Keratinocyte (primary cell): ENCODE data around the gene SRSF8. TPM values are rescaled to one million over a fixed set of nuclear protein-coding genes. Genes with fewer than 3 reads are reported as not detected.

Source experiments
- DNase-seq: peaks from one replicate; pipeline ENCODE4 v3.0.0-alpha.2; 2011; ENCODE audit warnings: low read depth, missing footprints, low spot score
- FAIRE-seq: peaks from 2 replicates; lab custom pipeline; 2011; peaks lifted over from hg19 to GRCh38; lab: Jason Lieb, UNC
- H2AFZ ChIP-seq: 2 replicates; pipeline ENCODE4 v1.6.0; 2012; ENCODE audit warnings: low read length, control low read depth, inconsistent platforms; ENCODE audit not compliant: control insufficient read depth
- H3K27ac ChIP-seq: 2 replicates; pipeline ENCODE4 v1.5.1; 2011; ENCODE audit warnings: low read length; ENCODE audit not compliant: control insufficient read depth, insufficient read depth
- H3K27me3 ChIP-seq: 3 replicates; pipeline ENCODE4 v1.6.0; 2011; ENCODE audit warnings: low read length; ENCODE audit not compliant: control insufficient read depth, insufficient read depth; ENCODE audit errors: extremely low read depth
- H3K36me3 ChIP-seq, 2 experiments: 2 replicates in 1 of 2; 3 replicates in 1 of 2; pipeline ENCODE4 v1.5.1; 2011; ENCODE audit warnings: low read length in 2 of 2, mild to moderate bottlenecking in 1 of 2; ENCODE audit not compliant: control insufficient read depth in 2 of 2, insufficient read depth in 2 of 2; ENCODE audit errors: extremely low read depth in 1 of 2
- H3K4me1 ChIP-seq: 3 replicates; pipeline ENCODE4 v1.5.1; 2011; ENCODE audit warnings: low read length; ENCODE audit not compliant: control insufficient read depth, insufficient read depth; ENCODE audit errors: extremely low read depth
- H3K4me2 ChIP-seq: 3 replicates; pipeline ENCODE4 v1.6.0; 2011; ENCODE audit warnings: low read depth, low read length; ENCODE audit not compliant: control insufficient read depth, insufficient read depth; ENCODE audit errors: extremely low read depth
- H3K4me3 ChIP-seq, 3 experiments: fragments of 200-600 bp in 1 of 3; sonication (generic) in 1 of 3; 2 replicates in 2 of 3; 3 replicates in 1 of 3; pipeline ENCODE4 v1.5.1; 2011 to 2016; ENCODE audit warnings: low read length in 3 of 3, mild to moderate bottlenecking in 3 of 3, control low read depth in 2 of 3, inconsistent platforms in 1 of 3, low read depth in 1 of 3, mixed read lengths in 1 of 3, mixed run types in 1 of 3, moderate library complexity in 1 of 3; ENCODE audit not compliant: control insufficient read depth in 2 of 3, insufficient read depth in 2 of 3; ENCODE audit errors: extremely low read depth in 1 of 3
- H3K79me2 ChIP-seq: 2 replicates; pipeline ENCODE4 v1.6.0; 2012; ENCODE audit warnings: low read length; ENCODE audit not compliant: control insufficient read depth, insufficient read depth
- H3K9ac ChIP-seq: 3 replicates; pipeline ENCODE4 v1.6.0; 2011; ENCODE audit warnings: low read length; ENCODE audit not compliant: control insufficient read depth, insufficient read depth; ENCODE audit errors: extremely low read depth
- H3K9me1 ChIP-seq: 3 replicates; pipeline ENCODE4 v1.6.0; 2011; ENCODE audit warnings: low read length; ENCODE audit not compliant: control insufficient read depth, insufficient read depth; ENCODE audit errors: extremely low read depth
- H3K9me3 ChIP-seq: 2 replicates; pipeline ENCODE4 v1.5.1; 2012; ENCODE audit warnings: low read depth, low read length; ENCODE audit not compliant: control insufficient read depth
- H4K20me1 ChIP-seq: 3 replicates; pipeline ENCODE4 v1.6.0; 2011; ENCODE audit warnings: low read length; ENCODE audit not compliant: control insufficient read depth, insufficient read depth; ENCODE audit errors: extremely low read depth
- EZH2 ChIP-seq: IDR thresholded peaks from one replicate; pipeline ENCODE4 v1.6.1; 2012; ENCODE audit warnings: inconsistent platforms, mild to moderate bottlenecking, low read length, moderate library complexity
- dilution Hi-C: fragments of 300-500 bp; cut with MboI; formaldehyde crosslinking; loops from one replicate; pipeline ENCODE4 v1.7.0; 2020; ENCODE audit warnings: low sequenced_read_pairs; ENCODE audit not compliant: extremely low pct_ligation_motif_present
- polyA plus RNA-seq, 5 experiments: library from polyadenylated mRNA; depleted of rRNA in 3 of 5; stranded (reverse) in 3 of 5; stranded (forward) in 1 of 5; unstranded in 1 of 5; fragments of >200 nt; gene quantifications; 1 replicate in 1 of 5; 2 replicates in 3 of 5; 3 replicates in 1 of 5; pipeline versions ENCODE4 v1.2.1 to v1.2.3, GENCODE V29; 2011 to 2012; ENCODE audit warnings: missing spikeins in 2 of 5, low read depth in 1 of 5, low replicate concordance in 1 of 5
- TF ChIP-seq, protein P1 (sequence below), 3 experiments: IDR thresholded peaks in 1 of 3; conservative IDR thresholded peaks in 1 of 3; optimal IDR thresholded peaks in 1 of 3; 2 replicates in 2 of 3; 3 replicates in 1 of 3; pipeline versions ENCODE3 to v1.5.1; 2011; ENCODE audit warnings: low read length in 3 of 3, mild to moderate bottlenecking in 3 of 3, moderate library complexity in 2 of 3, control low read depth in 1 of 3, inconsistent platforms in 1 of 3; ENCODE audit not compliant: insufficient read depth in 2 of 3; ENCODE audit errors: extremely low read depth in 1 of 3

Gene SRSF8
- polyA plus RNA-seq, 1 donor (not counting 4 experiments of a cell fraction or from before 2014, with no cell fraction given) = 47.7 TPM

DNA sequence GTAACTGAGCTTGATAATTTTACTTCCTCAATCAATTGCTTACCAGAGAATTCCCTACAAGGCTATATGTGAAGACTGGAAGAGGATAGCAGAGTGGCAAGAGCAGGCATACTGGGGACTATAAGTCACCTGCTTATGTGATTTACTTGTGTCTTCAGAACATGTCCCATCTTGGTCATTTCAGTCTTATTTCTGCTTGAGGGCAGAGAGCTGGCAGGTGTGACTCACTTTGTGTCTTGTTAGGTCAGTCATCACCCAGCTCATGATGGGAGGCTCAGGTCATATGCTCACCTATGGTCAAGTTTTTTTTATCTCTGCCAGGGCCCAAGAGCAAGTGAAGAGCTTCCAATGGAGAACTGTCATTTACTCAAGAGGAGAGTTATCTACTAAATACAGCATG is 6.2 kb downstream of the SRSF8 start:
- DNase-seq = no peak
- Histone ChIP-seq H3K4me2 (no peak overlapping the region), H2AFZ (no peak overlapping the region), H3K9me1 (no peaks in the 10 kb centered on the region), H3K4me3 (no peak overlapping the region), H3K79me2 (peaks cover 25% of the 10 kb centered on the region), H3K36me3 (no peaks in the 10 kb centered on the region), H3K27ac (no peak overlapping the region), H3K27me3 (no peaks in the 10 kb centered on the region), H3K9me3 (no peaks in the 10 kb centered on the region), H3K4me1 (peaks cover 33% of the 10 kb centered on the region), H4K20me1 (no peaks in the 10 kb centered on the region), H3K9ac (no peak overlapping the region)
- FAIRE-seq = no peak
- TF ChIP-seq, protein P1, sequence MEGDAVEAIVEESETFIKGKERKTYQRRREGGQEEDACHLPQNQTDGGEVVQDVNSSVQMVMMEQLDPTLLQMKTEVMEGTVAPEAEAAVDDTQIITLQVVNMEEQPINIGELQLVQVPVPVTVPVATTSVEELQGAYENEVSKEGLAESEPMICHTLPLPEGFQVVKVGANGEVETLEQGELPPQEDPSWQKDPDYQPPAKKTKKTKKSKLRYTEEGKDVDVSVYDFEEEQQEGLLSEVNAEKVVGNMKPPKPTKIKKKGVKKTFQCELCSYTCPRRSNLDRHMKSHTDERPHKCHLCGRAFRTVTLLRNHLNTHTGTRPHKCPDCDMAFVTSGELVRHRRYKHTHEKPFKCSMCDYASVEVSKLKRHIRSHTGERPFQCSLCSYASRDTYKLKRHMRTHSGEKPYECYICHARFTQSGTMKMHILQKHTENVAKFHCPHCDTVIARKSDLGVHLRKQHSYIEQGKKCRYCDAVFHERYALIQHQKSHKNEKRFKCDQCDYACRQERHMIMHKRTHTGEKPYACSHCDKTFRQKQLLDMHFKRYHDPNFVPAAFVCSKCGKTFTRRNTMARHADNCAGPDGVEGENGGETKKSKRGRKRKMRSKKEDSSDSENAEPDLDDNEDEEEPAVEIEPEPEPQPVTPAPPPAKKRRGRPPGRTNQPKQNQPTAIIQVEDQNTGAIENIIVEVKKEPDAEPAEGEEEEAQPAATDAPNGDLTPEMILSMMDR (optimal IDR thresholded peaks at IDR 0.05 in 1 of 3, IDR thresholded peaks at IDR 0.05 in 1 of 3, conservative IDR thresholded peaks at IDR 0.05 in 1 of 3; ENCODE audit: extremely low read depth in 1 of 3, insufficient read depth in 2 of 3, low read length in 3 of 3) = no peak
- no peak for TF ChIP-seq EZH2
- dilution Hi-C loops = no loop called here

DNA sequence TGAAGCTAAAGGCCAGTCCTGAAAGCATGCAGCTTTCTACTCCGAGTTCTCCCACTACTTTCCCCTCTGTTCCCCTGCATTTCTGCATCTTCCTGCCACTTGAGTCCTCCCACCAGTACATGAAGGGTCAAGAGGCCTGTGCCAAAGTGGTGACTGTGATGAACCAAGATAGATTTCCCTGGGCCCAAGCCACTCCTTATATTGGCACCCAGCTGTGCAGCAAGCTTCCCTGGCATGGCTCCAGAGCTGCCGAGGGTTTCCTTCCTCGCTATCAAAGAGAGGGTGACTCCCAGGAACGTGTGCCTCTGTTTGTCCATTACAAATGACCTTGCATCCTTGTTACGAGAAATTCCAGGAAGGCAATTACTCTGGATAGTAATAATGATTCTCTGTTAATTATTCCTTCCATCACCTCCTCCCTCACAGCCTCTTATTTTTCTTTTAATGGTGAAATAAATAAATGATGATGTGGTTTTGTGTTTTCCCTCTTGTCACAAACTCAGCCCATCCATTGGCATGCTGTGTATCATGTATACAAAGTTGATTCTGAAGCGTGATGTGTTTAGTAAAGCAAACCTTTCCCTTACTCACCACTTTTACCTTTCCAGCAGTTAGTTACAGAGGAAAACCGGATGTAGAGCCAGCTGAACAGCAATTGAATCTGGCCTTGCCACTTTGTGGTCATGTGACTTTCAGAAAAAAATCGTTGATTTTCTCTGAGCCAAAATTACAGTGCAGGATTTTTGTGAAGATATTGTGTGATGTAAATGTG is 8.3 kb downstream of the SRSF8 start:
- no peaks in the 10 kb centered on the region for H4K20me1 ChIP-seq
- no peak for TF ChIP-seq EZH2
- TF ChIP-seq, protein P1 (optimal IDR thresholded peaks at IDR 0.05 in 1 of 3, IDR thresholded peaks at IDR 0.05 in 1 of 3, conservative IDR thresholded peaks at IDR 0.05 in 1 of 3; ENCODE audit: extremely low read depth in 1 of 3, insufficient read depth in 2 of 3, low read length in 3 of 3) = no peak
- H3K9ac ChIP-seq = no peak overlapping the region
- H3K79me2 ChIP-seq = peaks cover 6% of the 10 kb centered on the region
- H3K36me3 ChIP-seq = no peaks in the 10 kb centered on the region
- peak overlapping the region; percentile 48 for H2AFZ ChIP-seq
- peaks cover 24% of the 10 kb centered on the region for H3K4me1 ChIP-seq
- no peak overlapping the region for H3K4me3 ChIP-seq
- FAIRE-seq (no peak), DNase-seq (no peak)
- no peaks in the 10 kb centered on the region for H3K27me3 ChIP-seq
- H3K9me1 ChIP-seq = no peaks in the 10 kb centered on the region
- dilution Hi-C loops = no loop called here
- H3K4me2 ChIP-seq = peak overlapping the region; percentile 15
- H3K9me3 ChIP-seq = no peaks in the 10 kb centered on the region
- no peak overlapping the region for H3K27ac ChIP-seq
